Esophagus squamous epithelium (tissue), 4 donors: ENCODE measurements around the gene ALDH3A2.

ENCODE experiments used
- CTCF ChIP-seq, 6 experiments: fragments of 450-650 bp in 4 of 6; fragments of 200-600 bp in 2 of 6; sonication (generic) in 2 of 6; IDR thresholded peaks; one replicate each; pipeline ENCODE4 v1.5.1; 2016 to 2019; ENCODE audit warnings: antibody characterized with exemption in 6 of 6, mild to moderate bottlenecking in 4 of 6, moderate library complexity in 4 of 6
- POLR2A ChIP-seq, 4 donors: fragments of 450-650 bp; IDR thresholded peaks; one replicate each; pipeline ENCODE4 v1.6.1; 2017; ENCODE audit warnings: antibody characterized with exemption in 4 of 4, mild to moderate bottlenecking in 4 of 4, moderate library complexity in 3 of 4

GRCh38 chr17:19708431-19709175, 60.1 kb downstream of the ALDH3A2 start:
- TF ChIP-seq CTCF (IDR thresholded peaks at IDR 0.05), result no peak
- no peak for TF ChIP-seq POLR2A (IDR thresholded peaks at IDR 0.05)
